Upper lobe of right lung (tissue), 1 donor: ENCODE data around the gene ANKRD11. TPM values are rescaled to one million over a fixed set of nuclear protein-coding genes. Genes with fewer than 3 reads are reported as not detected.
"Not testable (repeated sequence)": the region's sequence is repeated elsewhere in the genome, so short reads cannot be mapped to it uniquely, and the experiment has no call there.

ENCODE experiments used
- ATAC-seq: fragments of 200-7000 bp; cut with Tn5 transposase; one replicate; pipeline ENCODE4 v1.9.1; 2020; ENCODE audit warnings: mild to moderate bottlenecking, moderate library complexity
- DNase-seq: peaks from one replicate; pipeline ENCODE4 v3.0.0-alpha.2; 2020
- H3K27ac ChIP-seq: fragments of 200-600 bp; one replicate; pipeline ENCODE4 v1.8.0; 2022
- H3K27me3 ChIP-seq: fragments of 200-600 bp; one replicate; pipeline ENCODE4 v1.8.0; 2022; ENCODE audit warnings: mild to moderate bottlenecking
- H3K36me3 ChIP-seq: fragments of 200-600 bp; one replicate; pipeline ENCODE4 v1.8.0; 2022
- H3K4me1 ChIP-seq: fragments of 200-600 bp; one replicate; pipeline ENCODE4 v1.8.0; 2022
- H3K4me3 ChIP-seq: fragments of 200-600 bp; one replicate; pipeline ENCODE4 v1.8.0; 2022; ENCODE audit warnings: mild to moderate bottlenecking
- H3K9me3 ChIP-seq: fragments of 200-600 bp; one replicate; pipeline ENCODE4 v1.8.0; 2022
- CTCF ChIP-seq: fragments of 200-600 bp; IDR thresholded peaks from one replicate; pipeline ENCODE4 v1.8.0; 2022; ENCODE audit warnings: antibody characterized with exemption
- intact Hi-C: fragments of 100-400 bp; cut with DNase I; formaldehyde crosslinking; loops from one replicate; pipeline ENCODE4 v1.11.0; 2022
- total RNA-seq: library from RNA; stranded (reverse); fragmentation: NEBNext Ultra II Directional; extraction: Animal tissue kit (Norgen Biotek cat#: 25700); gene quantifications from one replicate; pipeline ENCODE4 v1.2.1, GENCODE V29; 2021
- donor health status: DM: no; HTN: yes; CAD: no; lungs with severe emphysema.

Gene ANKRD11
- total RNA-seq, 1 donor from 2014 or later, result 125 TPM

- H3K27me3 ChIP-seq, result no peaks in the 10 kb centered on the region
- H3K4me3 ChIP-seq, result no peak overlapping the region
- no peak for DNase-seq
- peaks cover 34% of the 10 kb centered on the region for H3K4me1 ChIP-seq
- H3K27ac ChIP-seq, result no peak overlapping the region
- intact Hi-C loops, result no loop called here
- no peak for ATAC-seq
- no peaks in the 10 kb centered on the region for H3K9me3 ChIP-seq
- H3K36me3 ChIP-seq, result no peaks in the 10 kb centered on the region
- TF ChIP-seq CTCF, result no peak
These were observed 106.1 kb downstream of the ANKRD11 start for GRCh38 chr16:89384282-89384681.

- Histone ChIP-seq H3K4me1 (peaks cover 34% of the 10 kb centered on the region), H3K9me3 (no peaks in the 10 kb centered on the region), H3K4me3 (no peak overlapping the region), H3K36me3 (no peaks in the 10 kb centered on the region), H3K27ac (no peak overlapping the region), H3K27me3 (no peaks in the 10 kb centered on the region)
- no peak for TF ChIP-seq CTCF
- DNase-seq (peak; percentile 74), ATAC-seq (peak; percentile 88)
- intact Hi-C loops, result no loop called here
These were observed 107.0 kb downstream of the ANKRD11 start for GRCh38 chr16:89383095-89384003.

- peaks cover 34% of the 10 kb centered on the region for H3K4me1 ChIP-seq
- H3K9me3 ChIP-seq, DNase-seq, H3K27ac ChIP-seq, H3K27me3 ChIP-seq, H3K4me3 ChIP-seq, intact Hi-C loops, H3K36me3 ChIP-seq, ATAC-seq: not testable (repeated sequence)
These were observed 107.8 kb downstream of the ANKRD11 start for GRCh38 chr16:89382555-89382954.

GRCh38 chr16:89381788-89382187 is 108.6 kb downstream of the ANKRD11 start:
- TF ChIP-seq CTCF, result no peak
- H3K4me1 ChIP-seq, result peaks cover 31% of the 10 kb centered on the region
- no peaks in the 10 kb centered on the region for H3K9me3 ChIP-seq
- ATAC-seq, result no peak
- no peak overlapping the region for H3K4me3 ChIP-seq
- no peak for DNase-seq
- no peaks in the 10 kb centered on the region for H3K27me3 ChIP-seq
- no peak overlapping the region for H3K27ac ChIP-seq
- no peaks in the 10 kb centered on the region for H3K36me3 ChIP-seq
- intact Hi-C loops, result no loop called here

- Histone ChIP-seq H3K27me3 (no peaks in the 10 kb centered on the region), H3K36me3 (no peaks in the 10 kb centered on the region), H3K27ac (no peak overlapping the region), H3K9me3 (peaks cover 3% of the 10 kb centered on the region), H3K4me3 (no peak overlapping the region), H3K4me1 (peaks cover 26% of the 10 kb centered on the region)
- no peak for TF ChIP-seq CTCF
- intact Hi-C loops, result no loop called here
- DNase-seq, result no peak
- ATAC-seq, result no peak
These were observed 109.7 kb downstream of the ANKRD11 start for GRCh38 chr16:89380681-89381080.

GRCh38 chr16:89378947-89379771 is 111.2 kb downstream of the ANKRD11 start:
- DNase-seq, result no peak
- H3K36me3 ChIP-seq, result no peaks in the 10 kb centered on the region
- intact Hi-C loops, result no loop called here
- peaks cover 26% of the 10 kb centered on the region for H3K4me1 ChIP-seq
- no peak overlapping the region for H3K27ac ChIP-seq
- no peak overlapping the region for H3K4me3 ChIP-seq
- no peaks in the 10 kb centered on the region for H3K27me3 ChIP-seq
- no peak for ATAC-seq
- peaks cover 4% of the 10 kb centered on the region for H3K9me3 ChIP-seq
- no peak for TF ChIP-seq CTCF
